ENCODE data around the gene PCTP.

DNA sequence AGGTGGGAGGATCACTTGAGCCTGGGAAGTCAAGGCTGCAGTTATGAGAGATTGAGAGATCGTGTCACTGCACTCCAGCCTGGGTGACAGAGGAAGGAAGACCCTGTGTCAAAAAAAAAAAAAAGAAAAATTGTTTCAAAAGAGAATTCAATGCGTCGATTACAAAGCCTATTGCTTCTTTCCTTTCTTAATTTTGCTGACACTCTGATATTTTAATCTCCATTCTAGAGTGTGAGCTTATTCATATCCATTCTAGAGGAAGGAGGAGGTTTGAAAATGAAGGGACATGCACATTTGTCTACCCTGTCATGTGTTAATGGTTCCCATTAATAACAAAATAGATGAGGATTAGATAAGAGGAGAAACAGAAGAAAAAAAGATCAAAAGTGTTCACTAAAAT lies 63.1 kb downstream of the PCTP start:
- TF ChIP-seq, protein P1, sequence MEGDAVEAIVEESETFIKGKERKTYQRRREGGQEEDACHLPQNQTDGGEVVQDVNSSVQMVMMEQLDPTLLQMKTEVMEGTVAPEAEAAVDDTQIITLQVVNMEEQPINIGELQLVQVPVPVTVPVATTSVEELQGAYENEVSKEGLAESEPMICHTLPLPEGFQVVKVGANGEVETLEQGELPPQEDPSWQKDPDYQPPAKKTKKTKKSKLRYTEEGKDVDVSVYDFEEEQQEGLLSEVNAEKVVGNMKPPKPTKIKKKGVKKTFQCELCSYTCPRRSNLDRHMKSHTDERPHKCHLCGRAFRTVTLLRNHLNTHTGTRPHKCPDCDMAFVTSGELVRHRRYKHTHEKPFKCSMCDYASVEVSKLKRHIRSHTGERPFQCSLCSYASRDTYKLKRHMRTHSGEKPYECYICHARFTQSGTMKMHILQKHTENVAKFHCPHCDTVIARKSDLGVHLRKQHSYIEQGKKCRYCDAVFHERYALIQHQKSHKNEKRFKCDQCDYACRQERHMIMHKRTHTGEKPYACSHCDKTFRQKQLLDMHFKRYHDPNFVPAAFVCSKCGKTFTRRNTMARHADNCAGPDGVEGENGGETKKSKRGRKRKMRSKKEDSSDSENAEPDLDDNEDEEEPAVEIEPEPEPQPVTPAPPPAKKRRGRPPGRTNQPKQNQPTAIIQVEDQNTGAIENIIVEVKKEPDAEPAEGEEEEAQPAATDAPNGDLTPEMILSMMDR (IDR thresholded peaks at IDR 0.05): no peak
- TF ChIP-seq POLR2A (IDR thresholded peaks at IDR 0.05): no peak
- no peak for TF ChIP-seq POLR2AphosphoS5 (IDR thresholded peaks at IDR 0.05; ENCODE audit: insufficient read depth in 1 of 2, low read depth in 1 of 2)

Measured in vagina (tissue), 2 donors.